MM.1S (cell line): ENCODE results near the gene NFE2.
A peak's percentile ranks its signal among the peaks of the same experiment; 100 is the strongest.

Experiments used
- DNase-seq: peaks from one replicate; pipeline ENCODE4 v3.0.0-alpha.2; 2015
- H2AFZ ChIP-seq: fragments of 300-600 bp; sonication (generic); 2 replicates; pipeline ENCODE4 v1.6.0; 2016; ENCODE audit warnings: antibody characterized with exemption, low read length
- H3F3A ChIP-seq: fragments of 300-600 bp; sonication (generic); 2 replicates; pipeline ENCODE4 v1.6.1; 2016; ENCODE audit warnings: mild to moderate bottlenecking, antibody characterized with exemption, low read length, moderate library complexity, mixed read lengths; ENCODE audit not compliant: insufficient read depth
- H3K27ac ChIP-seq: fragments of 300-600 bp; sonication (generic); 2 replicates; pipeline ENCODE4 v1.5.1; 2016; ENCODE audit warnings: mild to moderate bottlenecking, low read length
- H3K27me3 ChIP-seq: fragments of 300-600 bp; sonication (generic); replicated peaks from 2 replicates; pipeline ENCODE4 v1.6.0; 2016; ENCODE audit warnings: low read length; ENCODE audit not compliant: insufficient read depth
- H3K36me3 ChIP-seq: fragments of 300-600 bp; sonication (generic); replicated peaks from 2 replicates; pipeline ENCODE4 v1.6.1; 2016; ENCODE audit warnings: mild to moderate bottlenecking, low read length, mixed read lengths; ENCODE audit not compliant: insufficient read depth
- H3K4me1 ChIP-seq: fragments of 300-600 bp; sonication (generic); 2 replicates; pipeline ENCODE4 v1.6.1; 2016; ENCODE audit warnings: low read length, mixed read lengths
- H3K4me2 ChIP-seq: fragments of 300-600 bp; sonication (generic); 2 replicates; pipeline ENCODE4 v1.6.0; 2016; ENCODE audit warnings: low read depth, low read length
- H3K4me3 ChIP-seq: fragments of 300-600 bp; sonication (generic); 2 replicates; pipeline ENCODE4 v1.5.1; 2016; ENCODE audit warnings: low read length, mixed read lengths
- H3K79me2 ChIP-seq: fragments of 300-600 bp; sonication (generic); 2 replicates; pipeline ENCODE4 v1.6.1; 2016; ENCODE audit warnings: mixed run types, low read length, mixed read lengths
- H3K9ac ChIP-seq: fragments of 300-600 bp; sonication (generic); 2 replicates; pipeline ENCODE4 v1.6.1; 2016; ENCODE audit warnings: low read length, mixed read lengths
- H3K9me2 ChIP-seq: fragments of 300-600 bp; sonication (generic); replicated peaks from 2 replicates; pipeline ENCODE4 v1.6.1; 2016; ENCODE audit warnings: mild to moderate bottlenecking, low read length, mixed read lengths; ENCODE audit not compliant: insufficient read depth
- H3K9me3 ChIP-seq: fragments of 300-600 bp; sonication (generic); replicated peaks from 2 replicates; pipeline ENCODE4 v1.6.1; 2016; ENCODE audit warnings: mild to moderate bottlenecking, low read length, mixed read lengths; ENCODE audit not compliant: insufficient read depth
- H4K20me1 ChIP-seq: fragments of 300-600 bp; sonication (generic); 2 replicates; pipeline ENCODE4 v1.6.1; 2016; ENCODE audit warnings: mild to moderate bottlenecking, low read length, moderate library complexity, mixed read lengths; ENCODE audit not compliant: insufficient read depth
- EZH2 ChIP-seq: fragments of 300-600 bp; sonication (generic); optimal IDR thresholded peaks from 2 replicates; pipeline ENCODE3; 2017; ENCODE audit warnings: low read depth, mild to moderate bottlenecking, antibody characterized with exemption, low read length, mixed read lengths
- EZH2phosphoT487 ChIP-seq: fragments of 300-600 bp; sonication (generic); IDR thresholded peaks from 2 replicates; pipeline ENCODE4 v1.6.1; 2018; ENCODE audit warnings: antibody characterized with exemption, low read length
- TF ChIP-seq, protein P1 (sequence below): fragments of 300-600 bp; sonication (generic); IDR thresholded peaks from 2 replicates; pipeline ENCODE4 v1.5.1; 2016; ENCODE audit warnings: antibody characterized with exemption, low read length, mixed read lengths

The NFE2 gene

DNA sequence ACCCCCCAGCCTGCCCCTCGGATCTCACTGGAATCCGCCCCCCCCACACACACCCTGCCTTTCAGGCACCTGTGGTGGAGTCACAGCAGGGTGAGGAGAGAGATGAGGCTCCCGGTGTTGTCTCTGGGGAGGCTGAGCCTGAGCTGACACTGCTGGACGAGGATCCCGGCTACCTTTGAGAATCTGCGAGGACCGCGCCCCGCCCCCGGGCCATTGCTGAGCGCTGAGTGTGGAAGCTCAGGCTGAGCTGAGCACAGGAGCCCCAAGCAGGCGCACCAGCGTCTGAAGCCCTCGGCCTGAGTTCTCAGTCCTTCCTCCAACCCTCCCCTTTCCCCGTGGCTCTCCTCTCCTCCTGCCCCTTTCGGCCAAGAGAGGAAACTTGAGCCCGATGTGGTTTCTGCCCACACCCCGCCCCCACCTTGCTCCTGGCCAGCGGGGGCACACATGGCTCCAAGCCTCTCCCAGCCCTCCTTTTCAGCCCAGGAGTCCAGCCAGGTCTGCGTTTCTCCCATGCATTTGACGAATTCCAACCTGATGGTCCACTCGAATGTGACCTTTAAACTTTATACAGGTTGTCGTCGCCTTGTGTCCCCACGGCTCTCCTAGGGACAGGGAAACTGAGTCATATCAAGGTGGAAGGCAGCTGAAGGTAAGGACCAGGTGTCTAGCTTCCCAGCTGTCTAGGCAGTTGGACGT lies at the start of gene NFE2:
Gene NFE2, minus strand, starts transcription at position 284 of the 696 bp plus-strand sequence. CDS start 5,767 bp downstream, outside the sequence.
- Histone ChIP-seq H3K79me2 (no peaks in the 10 kb centered on the region), H3K4me1 (peaks cover 4% of the 10 kb centered on the region; the same call in 1 of the 2 replicates), H3K4me2 (peak within 1 kb of the TSS; percentile 50), H3F3A (no peaks in the 10 kb centered on the region), H3K9me3 (no peaks in the 10 kb centered on the region), H4K20me1 (no peaks in the 10 kb centered on the region), H3K27me3 (peaks cover 49% of the 10 kb centered on the region), H3K27ac (no peak within 1 kb of the TSS), H2AFZ (0 out of 2 replicates have a peak within 1 kb of the TSS, but pooled peaks have one; percentile 36), H3K36me3 (no peaks in the 10 kb centered on the region), H3K4me3 (no peak within 1 kb of the TSS), H3K9me2 (no peaks in the 10 kb centered on the region), H3K9ac (no peak within 1 kb of the TSS)
- TF ChIP-seq, protein P1, sequence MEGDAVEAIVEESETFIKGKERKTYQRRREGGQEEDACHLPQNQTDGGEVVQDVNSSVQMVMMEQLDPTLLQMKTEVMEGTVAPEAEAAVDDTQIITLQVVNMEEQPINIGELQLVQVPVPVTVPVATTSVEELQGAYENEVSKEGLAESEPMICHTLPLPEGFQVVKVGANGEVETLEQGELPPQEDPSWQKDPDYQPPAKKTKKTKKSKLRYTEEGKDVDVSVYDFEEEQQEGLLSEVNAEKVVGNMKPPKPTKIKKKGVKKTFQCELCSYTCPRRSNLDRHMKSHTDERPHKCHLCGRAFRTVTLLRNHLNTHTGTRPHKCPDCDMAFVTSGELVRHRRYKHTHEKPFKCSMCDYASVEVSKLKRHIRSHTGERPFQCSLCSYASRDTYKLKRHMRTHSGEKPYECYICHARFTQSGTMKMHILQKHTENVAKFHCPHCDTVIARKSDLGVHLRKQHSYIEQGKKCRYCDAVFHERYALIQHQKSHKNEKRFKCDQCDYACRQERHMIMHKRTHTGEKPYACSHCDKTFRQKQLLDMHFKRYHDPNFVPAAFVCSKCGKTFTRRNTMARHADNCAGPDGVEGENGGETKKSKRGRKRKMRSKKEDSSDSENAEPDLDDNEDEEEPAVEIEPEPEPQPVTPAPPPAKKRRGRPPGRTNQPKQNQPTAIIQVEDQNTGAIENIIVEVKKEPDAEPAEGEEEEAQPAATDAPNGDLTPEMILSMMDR = no peak
- TF ChIP-seq EZH2phosphoT487 (no peak), EZH2 (no peak)
- DNase-seq = peak; percentile 37

- TF ChIP-seq EZH2phosphoT487 (no peak), EZH2 (no peak)
- TF ChIP-seq, protein P1 = no peak
- no peaks in the 10 kb centered on the region for H3K27me3 ChIP-seq
- H3K79me2 ChIP-seq = no peaks in the 10 kb centered on the region
- no peak overlapping the region for H3K9ac ChIP-seq
- H4K20me1 ChIP-seq = no peaks in the 10 kb centered on the region
- no peaks in the 10 kb centered on the region for H3F3A ChIP-seq
- no peak overlapping the region for H2AFZ ChIP-seq
- H3K4me3 ChIP-seq = no peak overlapping the region
- no peaks in the 10 kb centered on the region for H3K4me1 ChIP-seq
- H3K27ac ChIP-seq = no peak overlapping the region
- DNase-seq = no peak
- no peak overlapping the region for H3K4me2 ChIP-seq
- no peaks in the 10 kb centered on the region for H3K9me2 ChIP-seq
- 0 out of 2 replicates have a peak, but pooled peaks cover 3% of the 10 kb centered on the region for H3K36me3 ChIP-seq
- no peaks in the 10 kb centered on the region for H3K9me3 ChIP-seq
Observed at GRCh38 chr12:54349679-54350078, 48.9 kb upstream of the NFE2 start.

GRCh38 chr12:54349036-54349435 lies 48.2 kb upstream of the NFE2 start:
- H3K9me3 ChIP-seq = no peaks in the 10 kb centered on the region
- DNase-seq = no peak
- no peak overlapping the region for H3K9ac ChIP-seq
- H3K4me1 ChIP-seq = no peaks in the 10 kb centered on the region
- no peaks in the 10 kb centered on the region for H3F3A ChIP-seq
- no peaks in the 10 kb centered on the region for H3K27me3 ChIP-seq
- 0 out of 2 replicates have a peak, but pooled peaks cover 3% of the 10 kb centered on the region for H3K36me3 ChIP-seq
- TF ChIP-seq, protein P1 = no peak
- TF ChIP-seq EZH2 (no peak), EZH2phosphoT487 (no peak)
- H3K27ac ChIP-seq = no peak overlapping the region
- H3K79me2 ChIP-seq = no peaks in the 10 kb centered on the region
- no peaks in the 10 kb centered on the region for H3K9me2 ChIP-seq
- H3K4me3 ChIP-seq = no peak overlapping the region
- no peak overlapping the region for H3K4me2 ChIP-seq
- H4K20me1 ChIP-seq = no peaks in the 10 kb centered on the region
- no peak overlapping the region for H2AFZ ChIP-seq
